HG02642 (cell line): ENCODE data around the gene DMD.
"Not testable (repeated sequence)": the region's sequence is repeated elsewhere in the genome, so short reads cannot be mapped to it uniquely, and the experiment has no call there.

Experiments used
- ATAC-seq: cut with Tn5 transposase; IDR thresholded peaks from one replicate; pipeline ENCODE4 v1.9.1; 2021; ENCODE audit warnings: mild to moderate bottlenecking; ENCODE audit not compliant: unreplicated experiment, poor library complexity

DMD gene

GRCh38 chrX:32392655-32393054 is 818.7 kb downstream of the DMD start:
- ATAC-seq: no peak

- no peak for ATAC-seq
These were observed 840.7 kb downstream of the DMD start for GRCh38 chrX:32370456-32371205.

GRCh38 chrX:32293962-32294700 is 917.2 kb downstream of the DMD start:
- no peak for ATAC-seq

- ATAC-seq: no peak
These were observed 922.0 kb downstream of the DMD start for GRCh38 chrX:32289356-32289755.

GRCh38 chrX:32281853-32282252 is 929.5 kb downstream of the DMD start:
- ATAC-seq: no peak

GRCh38 chrX:32280921-32281320 is 930.4 kb downstream of the DMD start:
- ATAC-seq: no peak

- no peak for ATAC-seq
These were observed 930.9 kb downstream of the DMD start for GRCh38 chrX:32280489-32280888.

- no peak for ATAC-seq
These were observed 935.2 kb downstream of the DMD start for GRCh38 chrX:32276153-32276552.

- no peak for ATAC-seq
These were observed 941.5 kb downstream of the DMD start for GRCh38 chrX:32269866-32270265.

GRCh38 chrX:32268207-32268606 is 943.1 kb downstream of the DMD start:
- ATAC-seq: no peak

GRCh38 chrX:32267796-32268195 is 943.6 kb downstream of the DMD start:
- no peak for ATAC-seq

GRCh38 chrX:32246675-32247074 is 964.7 kb downstream of the DMD start:
- ATAC-seq: not testable (repeated sequence)

- ATAC-seq: no peak
These were observed 1015.7 kb downstream of the DMD start for GRCh38 chrX:32195611-32196010.

GRCh38 chrX:32191316-32191715 is 1020.0 kb downstream of the DMD start:
- no peak for ATAC-seq

- no peak for ATAC-seq
These were observed 1026.2 kb downstream of the DMD start for GRCh38 chrX:32185160-32185559.

GRCh38 chrX:32183066-32183465 is 1028.3 kb downstream of the DMD start:
- ATAC-seq: no peak

- ATAC-seq: no peak
These were observed 1034.8 kb downstream of the DMD start for GRCh38 chrX:32176510-32176909.

- ATAC-seq: no peak
These were observed 1040.9 kb downstream of the DMD start for GRCh38 chrX:32170481-32170880.

- ATAC-seq: no peak
These were observed 1056.2 kb downstream of the DMD start for GRCh38 chrX:32155044-32155638.

GRCh38 chrX:32153585-32153984 is 1057.8 kb downstream of the DMD start:
- ATAC-seq: no peak

- no peak for ATAC-seq
These were observed 1061.2 kb downstream of the DMD start for GRCh38 chrX:32150141-32150540.
